CD4-positive, alpha-beta T cell (primary cell): ENCODE results near the gene LGR6. TPM values are rescaled to one million over a fixed set of nuclear protein-coding genes. Genes with fewer than 3 reads are reported as not detected.

Source experiments
- ATAC-seq: fragments of 200-7000 bp; cut with Tn5 transposase; one replicate; pipeline ENCODE4 v1.10.0; 2022; ENCODE audit warnings: mild to moderate bottlenecking; ENCODE audit not compliant: poor library complexity
- CTCF ChIA-PET: fragments of 350-600 bp; sonication (Branson Sonifier 250); formaldehyde crosslinking; loops from one replicate; lab custom pipeline; 2021; ENCODE audit warnings: antibody characterized with exemption, inconsistent platforms; lab: Charles Lee
- POLR2A ChIA-PET: fragments of 350-600 bp; sonication (Branson Sonifier 250); formaldehyde crosslinking; loops from one replicate; lab custom pipeline; 2021; ENCODE audit warnings: antibody characterized with exemption, inconsistent platforms; lab: Charles Lee
- DNase-seq, 14 experiments: peaks; one replicate each; pipeline ENCODE4 v3.0.0-alpha.2; 2013 to 2020; ENCODE audit warnings: mixed read lengths in 2 of 14
- H3K27ac ChIP-seq, 2 donors: one replicate each; pipeline versions ENCODE4 v1.5.1 to v1.7.0; 2013; ENCODE audit warnings: low read length in 2 of 2, low read depth in 1 of 2, mild to moderate bottlenecking in 1 of 2
- H3K27me3 ChIP-seq, 2 experiments: 1 replicate in 1 of 2; 2 replicates in 1 of 2; pipeline versions ENCODE4 v1.6.1 to v1.7.0; 2013; ENCODE audit warnings: low read length in 2 of 2, control low read depth in 1 of 2, mild to moderate bottlenecking in 1 of 2, moderate library complexity in 1 of 2; ENCODE audit not compliant: insufficient read depth in 2 of 2, control insufficient read depth in 1 of 2
- H3K36me3 ChIP-seq: one replicate; pipeline ENCODE4 v1.6.1; 2013; ENCODE audit warnings: low read length, control low read depth; ENCODE audit not compliant: insufficient read depth
- H3K4me1 ChIP-seq: one replicate; pipeline ENCODE4 v1.6.1; 2013; ENCODE audit warnings: low read length, control low read depth; ENCODE audit not compliant: insufficient read depth
- H3K4me3 ChIP-seq: one replicate; pipeline ENCODE4 v1.5.1; 2013; ENCODE audit warnings: mild to moderate bottlenecking, low read length, moderate library complexity
- H3K9me3 ChIP-seq, 2 experiments: 1 replicate in 1 of 2; 2 replicates in 1 of 2; pipeline versions ENCODE4 v1.6.1 to v1.7.0; 2013; ENCODE audit warnings: low read length in 2 of 2, mild to moderate bottlenecking in 2 of 2, control low read depth in 1 of 2, moderate library complexity in 1 of 2; ENCODE audit not compliant: control insufficient read depth in 1 of 2, insufficient read depth in 1 of 2
- H3K27ac Mint-ChIP-seq: one replicate; pipeline ENCODE4 v1.8.0; 2020; ENCODE audit warnings: mixed read lengths
- H3K27me3 Mint-ChIP-seq: one replicate; pipeline ENCODE4 v1.8.0; 2021; ENCODE audit warnings: mixed read lengths
- H3K36me3 Mint-ChIP-seq: one replicate; pipeline ENCODE4 v1.8.0; 2021; ENCODE audit warnings: low read depth, mixed read lengths
- H3K4me1 Mint-ChIP-seq: one replicate; pipeline ENCODE4 v1.8.0; 2021; ENCODE audit warnings: low read depth, mixed read lengths
- H3K4me3 Mint-ChIP-seq: one replicate; pipeline ENCODE4 v1.8.0; 2020; ENCODE audit warnings: mild to moderate bottlenecking, mixed read lengths
- H3K9me3 Mint-ChIP-seq: one replicate; pipeline ENCODE4 v1.8.0; 2020; ENCODE audit warnings: mixed read lengths
- CTCF ChIP-seq: fragments of 200-600 bp; IDR thresholded peaks from one replicate; pipeline ENCODE4 v1.8.0; 2022; ENCODE audit warnings: antibody characterized with exemption, mild to moderate bottlenecking
- intact Hi-C, 2 experiments: fragments of 100-400 bp; cut with DNase I in 1 of 2; cut with micrococcal nuclease in 1 of 2; formaldehyde crosslinking; loops; one replicate each; pipeline versions ENCODE4 v1.15.1 to v1.9.0; 2023 to 2025; cut with DNase I, micrococcal nuclease
- total RNA-seq, 174 experiments: library from RNA in 2 of 174; stranded (reverse) in 2 of 174; gene quantifications; one replicate each; pipeline ENCODE4 v1.2.3 and lab custom pipeline; 2021 to 2026

Gene LGR6
- total RNA-seq, 2 experiments from 2014 or later: 0.19 to 0.45 TPM

GRCh38 chr1:202283991-202284390 lies 90.4 kb downstream of the LGR6 start:
- Histone ChIP-seq H3K27me3 (no peaks in the 10 kb centered on the region), H3K4me1 (peaks cover 11% of the 10 kb centered on the region), H3K27ac (no peak overlapping the region), H3K9me3 (no peaks in the 10 kb centered on the region), H3K36me3 (no peaks in the 10 kb centered on the region), H3K4me3 (no peak overlapping the region)
- POLR2A ChIA-PET: no interaction called here
- H3K36me3 Mint-ChIP-seq: no peaks in the 10 kb centered on the region
- intact Hi-C loops: no loop called here
- no peak overlapping the region for H3K4me3 Mint-ChIP-seq
- DNase-seq (no peak), ATAC-seq (no peak)
- CTCF ChIA-PET: interaction anchor here (0.7 kb wide), 1 partner anchor 11 kb away, joined by 3 read pairs; no protein-coding TSS in a partner anchor
- H3K4me1 Mint-ChIP-seq: peaks cover 21% of the 10 kb centered on the region
- peaks cover 8% of the 10 kb centered on the region for H3K27me3 Mint-ChIP-seq
- no peak overlapping the region for H3K27ac Mint-ChIP-seq
- TF ChIP-seq CTCF: no peak
- no peaks in the 10 kb centered on the region for H3K9me3 Mint-ChIP-seq

GRCh38 chr1:202285908-202286307 lies 92.3 kb downstream of the LGR6 start:
- intact Hi-C loops: no loop called here
- DNase-seq (no peak), ATAC-seq (no peak)
- Histone ChIP-seq H3K27me3 (no peaks in the 10 kb centered on the region), H3K27ac (no peak overlapping the region), H3K4me1 (peaks cover 11% of the 10 kb centered on the region), H3K36me3 (no peaks in the 10 kb centered on the region), H3K4me3 (no peak overlapping the region), H3K9me3 (no peaks in the 10 kb centered on the region)
- no peak overlapping the region for H3K4me3 Mint-ChIP-seq
- H3K4me1 Mint-ChIP-seq: peaks cover 21% of the 10 kb centered on the region
- H3K27ac Mint-ChIP-seq: no peak overlapping the region
- no peak for TF ChIP-seq CTCF
- no peaks in the 10 kb centered on the region for H3K9me3 Mint-ChIP-seq
- H3K27me3 Mint-ChIP-seq: no peaks in the 10 kb centered on the region
- ChIA-PET CTCF (no interaction called here), POLR2A (no interaction called here)
- H3K36me3 Mint-ChIP-seq: no peaks in the 10 kb centered on the region

DNA sequence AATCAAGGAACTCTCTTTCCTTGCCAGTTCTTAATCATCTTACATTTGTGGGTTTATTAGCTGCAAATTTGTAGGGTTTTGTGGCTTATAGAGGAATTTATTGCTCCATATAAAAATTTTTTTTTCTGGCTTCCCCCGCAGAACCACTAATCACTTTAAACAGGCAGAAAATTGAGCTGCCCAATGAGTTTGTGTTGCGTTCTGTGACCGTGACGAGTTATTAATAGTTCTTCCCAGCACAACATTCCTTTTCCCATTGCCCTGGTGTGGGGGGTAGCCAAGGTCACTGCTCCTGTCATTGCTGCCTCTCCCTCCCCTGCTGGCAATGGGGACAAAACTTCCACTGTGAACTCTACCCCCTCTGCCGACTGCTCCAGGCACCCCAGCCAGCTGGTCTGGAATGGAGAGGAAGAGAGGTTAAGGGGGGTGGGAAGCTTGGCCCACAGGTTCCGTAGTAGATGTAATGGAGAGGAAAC lies 93.1 kb downstream of the LGR6 start:
- Histone ChIP-seq H3K9me3 (no peaks in the 10 kb centered on the region), H3K27me3 (no peaks in the 10 kb centered on the region), H3K27ac (no peak overlapping the region), H3K4me1 (peaks cover 11% of the 10 kb centered on the region), H3K4me3 (no peak overlapping the region), H3K36me3 (no peaks in the 10 kb centered on the region)
- H3K9me3 Mint-ChIP-seq: no peaks in the 10 kb centered on the region
- no peak overlapping the region for H3K4me3 Mint-ChIP-seq
- no peaks in the 10 kb centered on the region for H3K27me3 Mint-ChIP-seq
- ChIA-PET POLR2A (no interaction called here), CTCF (no interaction called here)
- H3K36me3 Mint-ChIP-seq: no peaks in the 10 kb centered on the region
- no peak for ATAC-seq
- H3K4me1 Mint-ChIP-seq: peaks cover 21% of the 10 kb centered on the region
- H3K27ac Mint-ChIP-seq: no peak overlapping the region
- intact Hi-C loops: no loop called here
- TF ChIP-seq CTCF: no peak
- DNase-seq: no peak
